Tibial nerve (tissue), 3 donors: ENCODE results near the gene C1orf35.

Source experiments
- CTCF ChIP-seq, 5 experiments: fragments of 200-600 bp in 3 of 5; fragments of 450-650 bp in 2 of 5; sonication (generic) in 3 of 5; IDR thresholded peaks; one replicate each; pipeline ENCODE4 v1.5.1; 2016 to 2019; ENCODE audit warnings: antibody characterized with exemption in 5 of 5, mild to moderate bottlenecking in 3 of 5, moderate library complexity in 2 of 5
- POLR2A ChIP-seq, 2 donors: fragments of 450-650 bp; IDR thresholded peaks; one replicate each; pipeline ENCODE4 v1.6.1; 2017; ENCODE audit warnings: antibody characterized with exemption in 2 of 2, mild to moderate bottlenecking in 2 of 2, moderate library complexity in 2 of 2

GRCh38 chr1:228065543-228066347, 37.4 kb downstream of the C1orf35 start:
- TF ChIP-seq CTCF (IDR thresholded peaks at IDR 0.05): no peak
- TF ChIP-seq POLR2A (IDR thresholded peaks at IDR 0.05): no peak
